Middle frontal gyrus (tissue), 1 donor: Measurements from ENCODE around the gene RFX4.

Source experiments
- DNase-seq: peaks from one replicate; pipeline ENCODE4 v3.0.0-alpha.2; 2015; ENCODE audit warnings: low spot score; ENCODE audit errors: extremely low spot score

Gene RFX4

DNA sequence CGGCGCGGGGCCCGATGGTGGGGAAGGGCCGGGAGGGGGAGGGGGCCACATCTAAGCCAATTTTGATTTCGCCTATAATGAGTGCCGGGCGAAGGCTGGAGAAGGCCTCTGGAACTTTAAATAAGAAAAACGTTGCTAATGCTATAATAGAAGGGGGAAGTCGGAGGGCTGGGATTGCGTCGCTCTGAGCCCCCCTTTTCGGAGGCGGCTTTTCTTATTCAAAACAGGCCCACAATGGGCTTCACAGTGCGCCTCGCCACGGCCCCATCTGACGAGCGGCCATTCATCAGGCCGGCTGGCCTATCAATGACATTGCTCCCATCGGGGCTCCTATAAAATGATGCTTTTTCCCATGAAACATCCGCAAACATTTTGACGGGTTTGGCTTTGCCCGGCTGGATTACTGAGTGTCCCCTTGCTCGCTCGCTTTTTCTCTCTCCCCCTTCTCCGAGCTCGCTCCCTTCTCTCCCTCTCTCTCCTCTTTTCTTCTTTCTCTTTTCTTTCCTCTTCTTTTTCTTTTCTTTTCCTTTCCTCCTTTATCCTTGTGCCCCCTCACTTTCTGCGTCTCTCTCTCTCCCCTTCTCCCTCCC is at the start of gene RFX4:
Gene RFX4, plus strand, starts transcription at position 364 of the 590 bp plus-strand sequence. CDS start 317 bp downstream, outside the sequence.
- no peak for DNase-seq

DNA sequence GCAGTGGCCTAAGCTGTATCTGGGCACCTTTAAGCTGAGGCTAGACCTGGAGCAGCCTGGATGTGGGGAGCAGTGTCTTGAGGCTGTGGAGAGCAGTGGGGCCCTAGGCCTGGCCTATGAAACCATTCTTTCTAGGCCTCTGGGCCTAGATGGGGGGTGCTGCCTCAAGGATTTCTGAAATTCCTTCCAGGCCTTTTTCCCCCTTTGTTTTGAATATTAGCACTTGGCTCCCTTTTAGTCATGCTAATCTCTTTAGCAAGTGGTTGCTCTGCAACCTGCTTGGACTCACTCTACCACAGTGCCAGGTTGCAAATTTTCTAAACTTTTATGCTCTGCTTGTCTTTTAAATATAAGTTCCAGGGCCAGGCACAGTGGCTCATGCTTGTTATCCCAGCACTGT is 41.6 kb upstream of the RFX4 start:
- DNase-seq = no peak

DNA sequence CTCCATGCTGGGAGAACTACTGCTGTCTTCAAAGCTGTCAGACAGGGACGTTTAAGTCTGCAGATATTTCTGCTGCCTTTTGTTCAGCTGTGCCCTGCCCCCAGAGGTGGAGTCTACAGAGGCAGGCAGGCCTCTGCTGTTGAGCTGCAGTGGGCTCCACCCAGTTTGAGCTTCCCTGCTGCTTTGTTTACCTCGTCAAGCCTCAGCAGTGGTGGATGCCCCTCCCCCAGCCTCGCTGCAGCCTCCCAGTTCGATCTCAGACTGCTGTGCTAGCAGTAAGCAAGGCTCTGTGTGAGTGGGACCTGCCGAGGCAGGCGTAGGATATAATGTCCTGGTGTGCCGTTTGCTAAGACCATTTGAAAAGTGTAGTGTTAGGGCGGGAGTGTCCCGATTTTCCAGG is 31.4 kb upstream of the RFX4 start:
- no peak for DNase-seq

DNA sequence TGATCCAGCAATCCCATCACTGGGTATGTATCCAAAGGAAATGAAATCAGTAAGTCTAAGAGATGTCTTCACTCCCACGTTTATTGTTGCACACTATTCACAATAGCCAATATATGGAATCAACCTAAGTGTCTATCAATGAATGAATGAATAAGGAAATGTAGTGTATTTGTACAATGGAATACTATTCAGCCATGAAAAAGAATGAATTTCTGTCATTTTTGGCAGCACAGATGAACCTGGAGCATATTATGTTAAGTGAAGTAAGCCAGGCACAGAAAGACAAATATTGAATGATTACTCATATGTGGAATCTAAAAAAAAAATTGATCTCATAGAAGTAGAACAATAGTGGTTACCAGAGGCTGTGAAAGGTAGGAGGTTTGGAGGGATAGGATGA is 30.6 kb upstream of the RFX4 start:
- no peak for DNase-seq

DNA sequence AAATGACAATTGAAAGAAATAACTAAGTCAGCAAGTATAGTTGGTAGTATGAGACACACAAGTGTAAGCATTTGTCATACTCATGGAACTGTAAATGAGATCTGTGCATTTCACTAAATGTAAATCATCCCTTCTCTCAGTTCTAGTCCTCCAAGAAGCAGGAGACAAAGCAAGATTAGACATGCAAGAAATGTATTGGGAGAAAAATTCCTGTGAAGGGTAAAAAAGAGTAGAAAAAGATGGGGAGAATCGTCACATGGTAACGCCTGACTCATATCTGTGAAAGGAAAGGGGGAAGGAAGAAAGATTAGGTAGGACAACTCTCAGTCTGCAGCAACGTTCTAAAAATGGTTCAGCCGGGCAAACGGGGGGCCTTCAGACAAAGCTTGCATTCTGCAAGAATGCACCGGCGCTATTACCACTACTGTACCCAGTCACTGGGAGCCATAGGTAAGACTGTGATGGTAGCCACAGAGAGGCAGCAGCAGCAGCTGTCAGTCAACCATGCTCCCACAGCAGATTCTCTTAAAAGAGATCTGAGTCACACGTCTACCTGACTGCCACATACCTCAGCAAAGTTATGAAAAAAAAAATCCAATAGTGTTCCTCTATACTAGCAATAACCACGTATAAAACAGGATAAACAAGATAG is 18.0 kb upstream of the RFX4 start:
- no peak for DNase-seq

DNA sequence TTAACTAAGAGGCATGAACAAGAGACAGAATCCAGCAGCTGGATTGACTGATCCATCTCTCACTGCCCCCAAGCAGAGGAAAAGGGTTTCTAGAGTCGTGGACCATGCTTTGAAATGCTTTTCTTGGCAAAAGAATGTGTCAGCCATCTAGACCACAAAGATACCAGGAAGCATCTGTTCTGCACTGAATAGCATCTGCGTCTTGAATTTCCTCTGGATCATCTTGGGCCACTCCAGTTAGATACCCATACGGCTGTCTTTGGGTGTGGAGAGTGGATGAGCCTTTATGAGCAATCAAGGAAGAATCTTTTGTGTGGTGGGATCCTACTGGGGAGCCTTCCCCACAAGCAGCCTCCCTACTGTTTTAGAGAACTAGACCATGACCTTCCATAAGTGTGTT is 16.0 kb upstream of the RFX4 start:
- DNase-seq = no peak

DNA sequence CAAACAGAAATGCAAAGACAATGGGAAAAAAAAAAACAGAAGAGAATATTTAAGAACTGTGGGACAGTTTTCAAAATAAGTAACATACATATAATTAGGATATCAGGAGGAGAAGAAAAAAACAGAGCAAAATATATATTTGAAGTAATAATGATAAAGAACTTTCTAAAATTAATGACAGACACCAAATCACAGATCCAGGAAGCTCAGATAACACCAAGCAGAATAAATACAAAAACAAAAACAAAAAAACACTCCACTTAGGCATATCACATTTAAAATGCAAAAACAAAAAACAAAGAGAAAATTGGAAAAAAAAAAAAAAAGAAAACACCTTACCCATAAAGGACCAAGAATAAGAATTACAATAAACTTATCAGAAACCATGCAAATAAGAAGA is 9.6 kb upstream of the RFX4 start:
- DNase-seq = no peak

DNA sequence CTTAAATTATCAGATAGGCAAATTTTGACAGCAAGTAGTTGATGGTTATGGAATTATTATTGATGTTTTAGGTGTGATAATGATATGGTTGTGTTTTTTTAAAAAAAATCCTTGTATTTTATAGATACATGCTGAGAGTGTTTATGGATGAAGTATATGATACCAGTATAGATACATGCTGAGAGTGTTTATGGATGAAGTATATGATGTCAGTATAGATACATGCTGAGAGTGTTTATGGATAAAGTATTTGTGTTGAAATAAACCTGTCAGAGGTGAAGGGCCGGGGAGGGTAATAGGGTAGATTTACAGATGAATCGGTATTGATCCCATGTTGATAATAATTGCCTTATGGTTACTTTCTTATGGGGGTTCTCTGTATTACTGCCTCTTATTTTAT is 6.0 kb upstream of the RFX4 start:
- no peak for DNase-seq

DNA sequence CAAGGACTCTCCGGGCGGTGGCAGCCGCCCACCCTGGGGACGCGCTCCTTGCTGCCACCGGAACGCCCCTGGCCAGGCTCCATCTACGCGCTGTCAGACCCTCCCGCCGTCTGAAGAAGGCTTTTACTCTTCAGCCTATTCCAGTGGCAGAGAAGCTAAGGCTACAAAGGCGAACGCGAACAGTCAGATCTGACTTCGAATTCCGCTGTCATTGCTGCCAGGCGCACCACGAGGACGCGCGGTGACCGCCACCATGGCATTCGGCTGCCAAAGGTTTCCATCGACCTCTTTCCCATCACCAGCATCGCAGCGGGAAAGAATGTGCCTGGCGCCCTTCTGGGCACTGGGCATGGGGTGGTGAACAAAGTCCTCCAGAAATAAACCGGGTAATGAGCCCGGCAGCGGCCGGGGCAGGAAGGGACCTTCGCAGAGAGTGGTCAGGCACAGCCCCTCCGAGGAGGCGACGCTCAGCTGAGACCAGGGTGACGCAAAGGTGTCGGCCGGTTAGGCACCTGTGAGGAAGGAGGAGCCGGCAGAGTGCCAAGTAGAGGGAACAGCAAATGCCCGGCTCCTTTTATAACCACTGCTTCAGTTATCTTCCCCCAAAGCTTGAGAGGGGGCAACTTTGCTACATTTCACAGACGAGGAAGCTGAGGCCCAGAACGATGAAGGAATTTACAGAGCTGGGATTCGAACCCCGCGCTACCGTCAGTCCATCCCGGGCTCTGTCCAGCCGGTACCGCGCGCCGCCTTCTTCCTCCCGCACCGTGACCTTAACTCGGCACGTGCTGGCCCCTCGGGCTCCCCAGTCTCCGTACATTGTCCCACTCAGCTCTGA is 1.9 kb upstream of the RFX4 start:
- no peak for DNase-seq

DNA sequence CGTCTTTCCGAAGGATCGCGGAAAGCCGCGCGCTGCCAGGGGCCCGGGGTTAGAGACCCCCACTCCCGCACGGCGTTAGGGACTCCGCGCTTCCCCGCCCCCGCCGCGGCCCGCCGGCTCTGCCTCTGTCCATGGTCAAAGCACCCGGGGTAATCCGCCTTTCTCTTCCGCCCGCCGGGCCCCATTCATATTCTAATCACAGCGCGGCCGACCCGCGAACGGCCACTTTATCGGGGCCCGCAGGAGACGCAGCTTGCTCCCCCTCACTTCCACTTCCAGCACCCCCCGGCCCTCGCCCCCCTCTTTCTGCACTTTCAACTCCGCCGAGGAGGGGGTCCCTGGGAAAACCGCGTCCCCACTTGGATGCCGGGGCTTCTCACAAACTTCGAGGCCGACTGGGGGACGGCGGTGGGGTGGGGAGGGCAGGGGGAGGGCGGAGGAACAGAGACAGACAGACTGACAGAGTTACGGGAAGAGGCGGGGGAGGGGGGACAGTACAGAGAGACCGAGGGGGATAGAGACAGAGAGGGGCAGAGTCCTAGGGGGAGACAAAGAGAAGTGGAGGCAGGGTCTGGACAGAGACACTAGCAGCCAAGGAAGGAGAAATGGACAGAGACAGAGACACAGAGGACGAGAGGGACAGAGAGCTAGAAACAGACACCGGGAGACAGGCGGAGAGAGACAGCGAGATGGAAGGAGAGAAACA is 1.1 kb upstream of the RFX4 start:
- DNase-seq = no peak

DNA sequence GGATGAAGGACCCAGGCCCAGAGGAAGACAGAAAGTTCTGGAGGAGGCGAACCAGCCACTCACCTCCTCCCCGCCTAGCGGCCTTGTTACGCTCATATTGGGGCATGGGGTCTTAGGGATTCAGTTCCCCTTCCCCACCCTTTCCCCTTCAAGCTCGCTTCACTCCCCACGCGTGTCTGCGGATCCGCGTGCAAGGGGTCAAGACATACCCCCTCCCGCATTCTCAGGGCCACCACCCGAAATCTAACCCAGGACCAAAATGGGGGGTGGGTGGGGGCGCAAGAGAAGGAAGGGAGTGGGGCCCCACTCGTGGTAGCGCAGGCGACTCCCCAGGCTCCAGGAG is 584 bp upstream of the RFX4 start:
- no peak for DNase-seq

DNA sequence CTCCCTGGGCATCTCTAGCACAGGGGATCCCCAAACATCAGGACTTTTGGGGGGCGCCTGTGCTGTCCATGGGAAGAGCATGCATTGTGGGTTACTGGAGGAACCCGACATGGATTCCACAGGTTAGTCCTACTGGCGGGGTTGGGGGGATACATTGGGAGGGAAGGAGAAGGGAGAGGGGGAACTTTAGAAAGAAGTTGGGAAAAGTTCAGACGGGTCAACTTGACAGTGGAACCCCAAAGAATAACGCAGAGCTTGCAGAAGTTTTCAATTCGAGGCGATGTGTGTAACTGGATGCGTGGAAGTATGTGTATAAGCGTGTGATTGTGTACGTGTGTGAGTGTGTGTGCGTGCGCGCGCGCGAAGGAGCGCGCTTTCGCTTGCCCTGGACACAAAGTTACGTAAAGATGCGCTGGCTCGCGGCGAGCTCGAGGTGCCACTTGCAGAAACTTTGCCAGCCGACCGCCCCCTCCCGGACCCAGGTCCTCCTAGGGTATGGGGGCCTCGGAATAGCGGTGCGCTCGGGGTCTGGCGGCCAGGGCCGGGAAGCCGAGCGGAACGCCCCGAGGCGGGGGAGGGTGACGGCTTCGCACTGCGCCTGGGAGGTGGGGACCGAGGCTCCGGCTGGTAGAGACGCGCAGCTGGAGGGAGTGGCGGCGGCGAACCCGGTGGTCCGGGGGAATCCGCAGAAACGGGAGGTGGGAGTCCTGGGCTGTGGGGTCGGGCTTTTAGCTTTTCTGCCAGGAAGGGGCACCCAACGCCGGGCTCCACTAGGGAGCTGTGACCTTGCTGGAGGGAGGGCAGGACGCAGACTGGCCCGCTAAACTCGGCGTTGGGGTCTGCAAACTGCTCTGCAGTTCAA is 669 bp downstream of the RFX4 start:
- DNase-seq = no peak

DNA sequence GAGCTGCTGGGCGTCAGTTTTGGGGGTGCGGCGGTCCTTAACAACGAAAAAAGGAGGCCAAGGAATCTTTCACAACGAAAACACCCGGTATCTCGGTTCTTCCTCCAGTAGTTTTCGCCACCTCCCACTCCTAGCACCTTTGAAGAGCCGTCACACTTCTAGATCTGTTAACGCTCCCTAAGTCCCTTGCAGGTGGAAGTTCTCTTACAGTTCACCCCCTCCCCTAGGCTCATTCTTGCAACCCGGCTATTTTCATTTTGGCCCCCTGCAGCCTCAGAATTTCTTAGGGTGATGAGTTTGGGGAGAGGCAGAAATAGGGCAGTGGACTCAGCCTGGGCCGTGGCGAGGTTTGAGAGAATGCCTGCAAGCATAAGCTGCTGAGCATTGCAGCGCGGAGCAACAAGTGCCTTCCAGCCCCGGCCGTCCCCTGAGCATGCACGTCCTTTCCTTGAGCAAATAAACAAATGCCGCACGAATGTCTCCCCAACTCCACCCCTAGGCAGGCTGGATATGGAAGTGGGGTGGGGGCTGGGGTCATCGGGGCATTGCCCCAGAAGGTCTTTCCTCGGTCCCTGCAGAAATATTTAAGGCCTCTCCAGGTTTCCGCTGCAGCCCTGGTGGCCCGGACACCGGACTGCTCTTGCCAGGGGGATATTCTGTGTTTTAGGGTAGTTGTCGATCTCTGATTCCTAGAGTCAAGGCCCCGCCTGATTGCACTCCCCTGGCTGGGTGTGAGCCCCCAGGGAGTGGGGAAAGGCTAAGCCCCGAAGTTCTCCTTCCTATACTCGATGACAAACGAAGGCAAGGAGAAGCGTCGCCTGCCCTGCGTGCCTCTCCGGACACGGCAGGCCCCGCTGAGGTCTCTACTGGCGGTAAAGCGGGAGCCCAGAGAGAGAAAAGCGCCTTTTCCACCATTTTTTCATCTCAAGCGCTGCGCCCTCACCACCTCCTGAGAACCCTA is 1.6 kb downstream of the RFX4 start:
- no peak for DNase-seq

DNA sequence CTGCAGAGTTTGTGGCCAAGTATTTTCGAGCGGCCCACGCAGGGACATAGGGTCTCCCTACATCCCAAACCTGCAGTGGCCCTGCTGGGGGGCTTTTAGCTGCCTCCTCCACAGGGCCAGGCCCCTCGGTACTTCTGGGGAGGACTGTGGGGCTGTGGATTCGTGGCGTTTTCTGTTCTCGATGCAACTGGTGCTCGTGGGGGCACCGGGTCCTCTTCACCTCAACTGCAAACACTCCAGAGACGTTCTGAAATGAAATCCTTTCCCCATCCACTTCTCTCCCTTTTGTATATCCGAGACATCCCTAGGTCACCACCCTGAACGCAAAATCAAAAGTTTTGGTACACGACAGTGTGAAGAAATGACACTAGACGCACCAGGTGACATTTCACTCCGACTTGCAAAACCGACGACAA is 2.3 kb downstream of the RFX4 start:
- DNase-seq = no peak

DNA sequence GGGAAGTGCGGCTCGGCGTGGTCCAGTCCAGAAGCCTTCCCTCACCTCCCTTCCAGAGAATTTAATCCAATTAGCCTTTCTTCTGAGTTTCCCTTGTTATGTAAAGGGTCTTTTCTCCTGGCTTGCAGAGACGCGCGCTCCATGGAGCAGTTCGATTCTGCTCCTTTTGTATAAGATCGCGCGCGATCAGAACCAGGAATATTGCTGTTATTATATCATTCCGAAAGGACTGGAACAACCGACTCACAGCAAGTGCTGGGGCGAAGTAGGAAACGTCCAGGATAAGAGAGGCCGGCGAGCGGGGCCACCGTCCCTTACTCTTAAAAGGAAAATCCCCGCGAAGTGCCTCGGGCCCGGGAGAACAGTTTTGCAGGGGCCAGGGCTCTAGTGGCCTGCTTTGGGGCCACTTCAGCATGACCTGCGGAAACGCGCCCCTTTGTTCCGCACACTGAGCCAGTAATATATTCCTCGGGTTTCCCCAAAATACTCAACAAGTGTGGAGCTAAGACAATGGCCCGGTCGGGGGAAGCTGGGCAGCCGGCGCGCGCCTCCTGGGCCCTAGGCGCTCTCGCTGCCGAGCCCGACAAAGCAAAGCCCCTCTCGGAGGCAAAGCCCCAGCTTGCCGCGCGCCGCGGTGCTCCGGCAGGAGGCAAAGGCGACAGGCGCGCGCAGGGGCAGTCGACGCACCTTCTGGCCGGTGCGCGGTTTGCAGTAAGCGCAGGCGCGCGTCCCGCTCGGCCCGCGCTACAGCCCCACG is 2.9 kb downstream of the RFX4 start:
- DNase-seq = no peak

DNA sequence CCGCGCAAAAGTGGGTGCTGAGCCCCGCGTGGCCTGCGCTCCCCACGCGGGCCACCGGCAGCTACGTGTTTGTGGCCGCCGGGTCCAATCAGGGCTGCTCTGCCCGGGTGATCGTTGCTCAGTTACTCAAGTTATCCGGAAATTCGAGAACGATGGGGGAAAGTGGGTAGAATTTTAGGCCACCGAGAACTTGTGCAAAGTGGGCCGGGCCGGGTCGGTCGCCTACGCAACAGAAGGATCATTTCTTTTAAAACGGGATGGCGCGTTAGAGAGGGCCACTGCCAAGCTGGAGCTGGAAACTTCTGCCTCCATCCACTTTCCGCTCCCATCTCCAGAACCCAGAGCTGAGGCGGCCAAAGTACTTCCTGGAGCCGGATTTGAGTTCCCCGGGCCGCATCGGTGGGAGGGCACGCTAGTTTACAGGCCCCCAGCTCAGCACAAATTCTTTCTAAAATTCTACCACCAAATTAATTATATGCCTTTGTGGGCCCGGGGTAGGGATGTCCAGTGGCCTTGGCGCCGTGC is 3.5 kb downstream of the RFX4 start:
- DNase-seq = no peak

DNA sequence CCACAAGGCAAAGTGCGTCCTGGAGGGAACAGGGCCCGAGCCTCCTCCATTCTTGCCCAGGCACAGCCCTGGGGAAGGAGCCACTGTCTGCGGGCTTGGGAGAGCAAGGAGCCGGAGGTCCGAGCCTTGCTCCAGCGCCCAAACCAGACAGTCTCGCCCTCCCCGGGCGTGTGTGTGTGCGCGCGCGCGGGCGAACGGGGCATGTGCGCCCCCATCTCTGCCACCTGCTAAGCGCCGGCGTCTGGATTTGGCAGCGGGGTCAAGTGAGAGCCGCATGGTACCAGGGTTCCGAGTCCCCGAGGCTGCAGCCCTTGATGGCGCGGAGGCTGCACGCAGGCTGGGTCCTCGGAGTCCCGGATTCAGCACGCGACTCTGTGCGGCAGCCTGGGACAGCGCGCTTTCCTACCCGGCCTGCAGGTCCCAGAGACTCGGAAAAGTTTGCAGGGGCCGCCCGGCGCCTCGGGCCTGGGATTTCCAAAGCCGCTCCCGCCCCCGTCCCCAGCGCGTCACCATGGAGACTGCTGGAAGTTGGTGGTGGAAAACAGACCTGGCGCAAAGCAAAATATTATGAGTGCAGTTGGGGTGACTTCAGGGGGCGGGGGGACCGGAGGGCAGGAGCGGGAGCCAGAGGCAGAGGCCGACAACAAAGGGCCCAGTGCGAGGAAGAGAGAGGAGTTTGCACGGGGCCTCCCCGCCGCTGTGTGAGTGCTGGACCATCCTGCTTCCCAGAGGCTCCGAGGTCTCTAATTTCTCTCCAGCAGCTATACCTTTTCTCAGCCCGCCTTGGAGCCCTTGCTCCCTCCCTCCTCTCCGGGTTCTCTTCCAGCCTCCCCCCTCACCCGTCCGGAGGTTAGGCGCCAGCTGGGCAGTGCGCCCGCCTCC is 4.2 kb downstream of the RFX4 start:
- no peak for DNase-seq

DNA sequence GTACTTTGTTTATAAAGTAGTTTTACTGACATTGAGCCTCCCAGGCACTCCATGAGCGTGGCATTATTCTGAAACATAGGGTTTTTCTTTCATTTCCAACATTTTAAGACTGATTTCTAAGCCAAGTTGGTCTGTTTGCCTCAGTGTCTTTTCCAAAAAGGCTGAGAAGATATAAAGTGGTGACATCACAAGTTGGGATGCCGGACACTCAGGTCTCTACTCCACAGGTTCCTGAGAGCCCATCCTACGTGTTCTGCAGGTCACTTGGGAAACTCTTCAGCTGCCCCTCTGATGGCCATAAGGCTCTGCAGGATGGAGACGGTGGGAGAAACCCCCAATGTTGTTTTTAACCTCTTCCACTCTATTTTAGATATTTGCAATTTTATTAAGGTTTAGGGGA is 6.0 kb downstream of the RFX4 start:
- DNase-seq = no peak
